GM21717 (cell line): Measurements from ENCODE around the gene AMPD1.

Experiments
- ATAC-seq: cut with Tn5 transposase; IDR thresholded peaks from one replicate; pipeline ENCODE4 v1.9.1; 2021; ENCODE audit warnings: mild to moderate bottlenecking, moderate library complexity; ENCODE audit not compliant: unreplicated experiment

The AMPD1 gene

DNA sequence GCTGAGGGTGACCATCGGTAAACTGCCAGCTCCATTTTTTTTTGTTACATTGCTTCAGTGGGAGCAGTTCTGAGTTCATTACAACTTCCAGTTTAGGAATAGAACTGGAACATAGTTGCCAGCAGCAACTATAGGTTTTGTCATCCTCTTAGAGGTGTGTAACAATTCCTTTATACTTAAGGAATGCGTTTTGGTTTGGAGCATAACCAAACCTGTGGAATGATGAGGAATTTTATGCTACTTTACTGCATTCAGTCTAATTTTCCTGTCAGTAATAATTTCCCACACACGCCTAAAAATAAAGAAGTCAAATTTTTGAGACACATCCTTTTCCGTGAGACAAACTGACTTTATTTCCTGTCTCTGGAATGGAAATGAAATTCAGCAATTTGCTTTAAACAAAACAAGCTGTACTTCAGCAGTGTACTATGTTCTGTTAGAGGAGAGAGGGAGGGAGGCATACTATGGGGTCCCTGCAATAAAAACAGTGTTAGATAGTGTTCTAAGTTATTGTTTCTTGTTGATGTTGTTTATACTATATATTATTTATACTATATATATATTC lies 4.8 kb upstream of the AMPD1 start:
- ATAC-seq = no peak

DNA sequence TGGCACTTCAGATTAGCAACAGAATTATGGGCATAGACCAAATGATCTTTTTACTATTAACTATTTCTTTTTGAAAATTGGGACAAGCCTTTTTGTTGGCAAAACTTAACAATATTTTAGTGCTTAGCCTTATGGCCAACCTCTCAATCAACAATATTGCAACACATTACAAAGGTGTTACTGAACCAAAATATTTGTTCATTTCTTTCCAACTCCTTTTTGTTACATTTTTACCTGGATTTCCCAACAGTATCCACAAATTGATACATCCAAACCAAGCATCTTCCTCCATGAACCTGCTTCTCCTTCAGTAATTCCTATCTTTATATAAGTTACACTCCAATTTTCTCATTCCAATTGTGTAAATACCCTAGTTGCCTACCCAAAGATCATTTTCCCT lies 1.5 kb upstream of the AMPD1 start:
- ATAC-seq = no peak

DNA sequence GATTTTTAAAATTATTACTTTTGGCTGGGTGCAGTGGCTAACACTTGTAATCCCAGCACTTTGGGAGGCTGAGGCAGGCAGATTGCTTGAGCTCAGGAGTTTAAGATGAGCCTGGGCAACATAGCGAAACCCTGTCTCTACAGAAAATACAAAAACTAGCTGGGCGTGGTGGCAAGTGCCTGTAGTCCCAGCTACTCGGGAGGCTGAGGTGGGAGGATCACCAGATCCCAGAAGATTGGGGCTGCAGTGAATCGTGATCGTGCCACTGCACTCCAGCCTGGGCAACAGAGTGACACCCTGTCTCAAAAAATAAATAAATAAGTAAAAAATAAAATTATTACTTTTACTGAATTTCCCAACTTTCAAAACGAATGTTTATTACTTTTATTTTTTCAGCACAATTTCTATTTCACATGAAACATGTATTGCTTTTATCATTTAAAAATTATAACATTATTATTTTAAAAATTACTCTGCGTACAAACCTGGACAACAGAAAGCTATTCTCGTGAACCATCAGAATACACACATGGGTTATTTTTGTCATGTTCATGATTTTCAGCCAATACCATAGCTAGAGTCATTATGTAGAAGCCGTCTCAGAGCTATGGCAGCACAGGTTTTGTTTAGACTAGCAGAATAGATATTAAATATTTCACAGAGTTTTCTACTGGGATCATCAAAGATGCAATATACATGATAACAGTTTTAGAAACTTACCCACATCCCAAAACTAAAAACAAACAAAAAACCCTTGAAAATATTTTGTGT lies 621 bp downstream of the AMPD1 start:
- ATAC-seq = no peak

GRCh38 chr1:114692947-114693346 lies 2.4 kb downstream of the AMPD1 start:
- ATAC-seq = no peak

DNA sequence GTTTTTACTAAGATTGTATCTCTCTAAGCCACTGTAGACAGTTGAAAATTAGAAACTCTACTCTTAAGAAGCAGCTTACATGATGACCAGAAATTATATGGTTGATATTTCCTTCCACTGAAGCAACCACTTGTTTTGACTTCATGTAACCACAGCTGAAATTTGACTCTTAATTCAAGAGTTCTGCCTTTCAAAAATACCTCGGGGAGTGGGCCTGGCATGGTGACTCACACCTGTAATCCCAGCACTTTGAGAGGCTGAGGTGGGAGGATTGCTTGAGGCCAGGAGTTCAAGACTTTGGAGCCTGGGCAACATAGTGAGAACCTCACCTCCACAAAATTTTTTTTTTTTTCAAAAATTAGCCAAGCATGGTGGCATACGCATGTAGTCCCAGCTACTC lies 4.3 kb downstream of the AMPD1 start:
- no peak for ATAC-seq

DNA sequence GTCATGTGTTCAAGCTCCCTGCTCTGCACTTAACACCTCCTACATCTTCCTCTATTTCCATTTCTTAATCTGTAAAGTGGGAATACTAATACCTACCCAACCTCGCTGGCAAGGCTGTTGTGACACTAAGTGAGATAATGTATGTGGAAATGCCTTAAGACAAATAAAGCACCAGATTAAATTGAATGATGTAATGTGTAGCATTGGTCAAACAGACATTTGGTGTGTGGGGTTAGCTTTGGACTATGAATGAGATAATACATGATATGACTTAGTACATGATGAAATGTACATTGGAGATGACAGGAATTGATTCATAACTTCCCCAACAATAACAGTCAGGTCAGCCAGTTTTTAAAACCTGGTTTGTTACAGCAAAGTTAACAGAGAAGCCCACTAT lies 5.2 kb downstream of the AMPD1 start:
- ATAC-seq = no peak

DNA sequence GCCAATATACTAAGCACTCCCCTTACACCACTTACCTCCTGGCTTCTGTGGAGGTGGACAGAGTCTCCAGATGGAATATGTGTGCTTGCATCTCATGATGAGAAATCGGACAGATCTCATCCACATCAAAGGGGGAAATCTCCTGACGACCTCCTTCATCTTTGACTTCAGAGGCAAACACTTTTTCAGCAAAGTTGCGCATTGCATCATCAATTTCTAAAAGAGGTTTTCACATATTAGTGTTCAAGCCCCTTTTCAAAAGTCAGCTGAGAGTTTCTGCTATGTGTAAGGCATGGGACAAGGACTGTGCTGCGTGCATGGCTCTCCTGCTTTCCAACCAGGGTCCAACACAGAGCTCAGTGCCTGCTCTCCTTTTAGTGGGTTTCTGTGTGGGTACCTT lies 6.8 kb downstream of the AMPD1 start:
- ATAC-seq = no peak

- no peak for ATAC-seq
Observed at GRCh38 chr1:114685851-114686250, 9.5 kb downstream of the AMPD1 start.

DNA sequence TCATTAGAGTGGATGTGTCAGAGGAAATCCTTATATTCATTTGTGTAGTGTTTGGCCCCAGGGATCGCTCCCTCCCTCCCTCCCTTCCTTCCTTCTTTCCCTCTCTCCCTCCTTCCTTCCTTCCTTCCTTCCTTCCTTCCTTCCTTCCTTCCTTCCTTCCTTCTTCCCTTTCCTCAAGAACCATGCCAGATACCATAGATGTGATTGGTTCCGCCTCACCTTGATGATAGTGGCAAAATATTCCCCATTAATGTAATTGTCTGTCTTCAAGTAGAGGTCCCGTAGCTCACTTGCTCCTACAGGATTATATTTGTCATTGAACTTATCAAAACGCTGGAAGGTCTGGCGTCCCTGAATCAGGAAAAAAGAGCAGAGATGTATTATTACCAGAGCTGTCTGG lies 17.7 kb downstream of the AMPD1 start:
- no peak for ATAC-seq

DNA sequence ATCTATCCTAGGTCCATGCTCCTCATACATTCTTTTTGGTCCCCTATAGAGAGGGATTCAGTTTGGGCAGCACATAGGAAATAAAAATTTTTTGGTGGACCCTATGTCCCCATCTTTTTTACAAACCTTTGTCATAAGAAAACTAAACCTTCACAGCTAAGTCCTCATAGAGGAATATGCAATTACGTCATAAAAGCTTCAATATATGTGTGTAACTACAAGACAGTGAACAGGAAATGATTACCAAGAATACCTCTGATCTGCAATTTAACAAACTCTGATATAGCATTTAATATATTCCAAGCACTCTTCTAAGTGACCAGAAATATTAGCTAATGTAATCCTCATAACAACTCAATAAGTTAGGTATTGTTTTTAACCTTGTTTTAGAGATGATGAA lies 19.2 kb downstream of the AMPD1 start:
- ATAC-seq = no peak

DNA sequence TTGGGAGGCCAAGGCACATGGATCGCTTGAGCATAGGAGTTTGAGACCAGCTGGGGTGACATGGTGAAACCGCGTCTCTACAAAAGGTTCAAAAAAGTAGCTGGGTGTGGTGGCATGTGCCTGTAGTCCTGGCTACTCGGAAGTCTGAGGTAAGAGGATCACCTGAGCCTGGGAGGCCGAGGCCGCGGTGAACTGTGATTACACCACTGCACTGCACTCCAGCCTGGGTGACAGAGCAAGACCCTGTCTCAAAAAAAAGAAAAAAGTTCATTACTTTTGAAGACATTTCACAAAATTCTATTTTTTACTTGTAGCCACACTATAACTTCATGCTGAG lies 23.4 kb downstream of the AMPD1 start:
- no peak for ATAC-seq

GRCh38 chr1:114671011-114671938 lies 24.1 kb downstream of the AMPD1 start:
- no peak for ATAC-seq

- ATAC-seq = peak; percentile 98
Observed at GRCh38 chr1:114670083-114671010, 25.0 kb downstream of the AMPD1 start.

- peak; percentile 68 for ATAC-seq
Observed at GRCh38 chr1:114669562-114670082, 25.7 kb downstream of the AMPD1 start, which contains the start of gene DENND2C. DENND2C (minus strand) TSS chr1:114670049; CDS start chr1:114625984, 44,065 bp downstream.

DNA sequence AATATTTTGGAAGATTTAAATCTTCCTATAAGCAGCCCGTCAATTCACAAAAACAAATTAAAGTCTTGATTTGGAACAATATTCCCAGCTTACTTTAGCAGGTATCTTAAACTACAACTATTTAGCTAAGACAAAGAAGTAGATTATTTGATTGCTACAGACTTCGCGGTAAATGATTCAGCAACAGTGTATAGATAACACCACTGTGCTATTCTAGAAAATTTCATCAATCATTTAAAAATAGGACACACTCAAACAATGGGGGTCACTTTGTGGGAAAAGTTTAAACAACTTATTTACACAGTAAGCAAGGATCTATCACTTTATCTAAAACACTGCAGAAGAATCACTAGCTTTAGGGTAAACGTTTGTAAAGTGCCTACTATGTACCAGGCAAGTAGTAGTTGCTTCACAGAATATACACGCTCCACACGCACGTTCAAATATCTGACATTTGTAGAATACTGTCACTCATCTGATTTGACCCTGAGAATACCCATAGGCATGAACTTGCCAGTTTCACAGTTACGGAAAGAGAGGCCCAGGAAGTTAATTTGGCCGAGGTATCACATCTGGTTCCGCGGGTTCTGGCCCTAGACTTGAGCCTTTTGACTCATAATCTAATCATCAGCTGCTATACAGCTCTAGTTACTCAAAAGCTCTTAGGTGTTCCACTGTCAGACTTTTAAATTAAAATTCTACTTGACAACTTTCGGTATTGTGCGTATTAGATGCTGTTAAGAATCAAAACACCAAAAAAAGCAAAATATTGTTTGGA lies 26.4 kb downstream of the AMPD1 start:
- no peak for ATAC-seq

DNA sequence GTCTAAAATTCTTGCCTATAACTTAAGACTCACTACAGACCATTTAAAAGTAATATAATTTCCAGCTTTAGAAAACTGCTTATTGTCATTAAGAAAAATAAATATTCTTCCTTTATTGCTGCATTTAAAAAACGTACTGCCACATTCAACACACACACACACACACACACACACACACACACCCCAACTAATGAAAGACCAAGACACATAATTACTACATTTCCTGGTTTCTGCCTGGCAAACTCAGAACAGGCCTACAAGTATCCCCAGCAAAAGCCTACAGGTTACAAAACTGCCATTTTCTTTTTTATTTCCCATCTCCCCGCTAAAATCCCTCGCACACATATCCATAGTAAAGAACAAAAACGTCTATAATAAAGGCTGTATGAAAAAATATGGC lies 27.0 kb downstream of the AMPD1 start:
- ATAC-seq = no peak

GRCh38 chr1:114666954-114667353 lies 28.4 kb downstream of the AMPD1 start:
- ATAC-seq = no peak

- no peak for ATAC-seq
Observed at GRCh38 chr1:114660238-114660637, 35.1 kb downstream of the AMPD1 start.

DNA sequence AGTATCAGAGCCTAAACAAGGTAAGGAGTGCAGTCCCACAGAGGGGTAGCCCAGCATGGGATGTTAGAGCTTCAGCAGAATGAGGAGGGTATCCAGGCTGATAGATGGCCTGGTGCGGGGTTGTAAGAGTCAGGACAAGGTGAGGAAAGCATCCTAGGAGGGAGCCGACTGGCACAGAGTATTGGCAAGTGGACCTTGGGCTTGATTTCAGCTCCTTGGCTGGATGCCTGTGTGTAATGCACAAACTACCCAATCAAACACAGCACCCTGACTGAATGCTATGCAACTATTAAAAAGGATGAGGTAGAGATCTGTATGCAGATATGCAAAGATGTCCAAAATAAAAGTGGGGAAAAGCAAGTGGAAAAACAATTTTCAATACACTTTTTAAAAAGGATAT lies 43.5 kb downstream of the AMPD1 start:
- ATAC-seq = no peak

GRCh38 chr1:114648503-114648902 lies 46.8 kb downstream of the AMPD1 start:
- ATAC-seq = no peak
